Ectodermal cell (in vitro differentiated cells): ENCODE data around the gene GLT1D1.

Source experiments
- H3K27ac ChIP-seq: 2 replicates; pipeline ENCODE4 v1.7.0; 2013; ENCODE audit warnings: mild to moderate bottlenecking, low read depth, low read length; ENCODE audit not compliant: insufficient read depth, poor library complexity, severe bottlenecking
- H3K27me3 ChIP-seq: 2 replicates; pipeline ENCODE4 v1.7.0; 2013; ENCODE audit warnings: mild to moderate bottlenecking, low read length; ENCODE audit not compliant: insufficient read depth, control insufficient read depth, poor library complexity, severe bottlenecking
- H3K36me3 ChIP-seq: one replicate; pipeline ENCODE4 v1.7.0; 2013; ENCODE audit warnings: low read length; ENCODE audit not compliant: control insufficient read depth, insufficient read depth
- H3K4me1 ChIP-seq: one replicate; pipeline ENCODE4 v1.7.0; 2013; ENCODE audit warnings: low read length; ENCODE audit not compliant: control insufficient read depth, insufficient read depth
- H3K4me3 ChIP-seq: 2 replicates; pipeline ENCODE4 v1.7.0; 2013; ENCODE audit warnings: low read depth, low read length, control low read depth; ENCODE audit not compliant: insufficient read depth
- H3K9me3 ChIP-seq: 2 replicates; pipeline ENCODE4 v1.7.0; 2013; ENCODE audit warnings: mild to moderate bottlenecking, low read length, moderate library complexity; ENCODE audit not compliant: control insufficient read depth
- WGBS, 2 experiments: methylation state at CpG; one replicate each; pipeline ENCODE4 v1.1.7; 2013; ENCODE audit warnings: missing lambda C conversion rate in 2 of 2; 5-methylcytosine and 5-hydroxymethylcytosine counted together

Gene GLT1D1

GRCh38 chr12:128974881-128975280 is 121.6 kb downstream of the GLT1D1 start:
- Histone ChIP-seq H3K4me1 (peaks cover 17% of the 10 kb centered on the region), H3K36me3 (no peaks in the 10 kb centered on the region), H3K9me3 (no peaks in the 10 kb centered on the region), H3K4me3 (no peak overlapping the region), H3K27me3 (peaks cover 15% of the 10 kb centered on the region), H3K27ac (no peak overlapping the region)
- 77 to 83% methylated on average over 11 of the region's 11 CpGs for WGBS, 2 experiments

GRCh38 chr12:128976120-128976738 is 123.0 kb downstream of the GLT1D1 start:
- no peaks in the 10 kb centered on the region for H3K36me3 ChIP-seq
- WGBS, 2 experiments: 24 to 29% methylated on average over 21 to 22 of the region's 22 CpGs
- H3K4me3 ChIP-seq: no peak overlapping the region
- peaks cover 9% of the 10 kb centered on the region for H3K4me1 ChIP-seq
- H3K27ac ChIP-seq: no peak overlapping the region
- peaks cover 1% of the 10 kb centered on the region for H3K27me3 ChIP-seq
- H3K9me3 ChIP-seq: no peaks in the 10 kb centered on the region

- Histone ChIP-seq H3K27me3 (no peaks in the 10 kb centered on the region), H3K36me3 (no peaks in the 10 kb centered on the region), H3K4me1 (peaks cover 3% of the 10 kb centered on the region), H3K4me3 (no peak overlapping the region), H3K9me3 (no peaks in the 10 kb centered on the region), H3K27ac (no peak overlapping the region)
- 94 to 97% methylated on average over 6 of the region's 6 CpGs for WGBS, 2 experiments
Observed at GRCh38 chr12:128977441-128977840, 124.2 kb downstream of the GLT1D1 start.

- Histone ChIP-seq H3K4me3 (no peak overlapping the region), H3K36me3 (no peaks in the 10 kb centered on the region), H3K4me1 (peaks cover 3% of the 10 kb centered on the region), H3K27me3 (no peaks in the 10 kb centered on the region), H3K9me3 (no peaks in the 10 kb centered on the region), H3K27ac (no peak overlapping the region)
- WGBS, 2 experiments: 91% methylated on average over 14 of the region's 14 CpGs
Observed at GRCh38 chr12:128978067-128978466, 124.8 kb downstream of the GLT1D1 start.

GRCh38 chr12:128980623-128981022 is 127.3 kb downstream of the GLT1D1 start:
- H3K27ac ChIP-seq: no peak overlapping the region
- H3K36me3 ChIP-seq: no peaks in the 10 kb centered on the region
- no peak overlapping the region for H3K4me3 ChIP-seq
- no peaks in the 10 kb centered on the region for H3K27me3 ChIP-seq
- 90 to 91% methylated on average over 15 of the region's 15 CpGs for WGBS, 2 experiments
- no peaks in the 10 kb centered on the region for H3K9me3 ChIP-seq
- H3K4me1 ChIP-seq: peaks cover 5% of the 10 kb centered on the region

GRCh38 chr12:128981971-128982533 is 128.8 kb downstream of the GLT1D1 start:
- H3K4me3 ChIP-seq: no peak overlapping the region

GRCh38 chr12:128982933-128983332 is 129.7 kb downstream of the GLT1D1 start:
- peaks cover 5% of the 10 kb centered on the region for H3K4me1 ChIP-seq
- WGBS, 2 experiments: 86 to 90% methylated on average over 9 of the region's 9 CpGs
- no peak overlapping the region for H3K27ac ChIP-seq
- no peaks in the 10 kb centered on the region for H3K9me3 ChIP-seq
- H3K4me3 ChIP-seq: no peak overlapping the region
- no peaks in the 10 kb centered on the region for H3K36me3 ChIP-seq
- no peaks in the 10 kb centered on the region for H3K27me3 ChIP-seq

More at GRCh38 chr12:128981971-128982533, 128.8 kb downstream of the GLT1D1 start:
- H3K9me3 ChIP-seq: no peaks in the 10 kb centered on the region
- peak overlapping the region; percentile 47 for H3K27ac ChIP-seq
- WGBS, 2 experiments: 23 to 24% methylated on average over 8 of the region's 8 CpGs
- no peaks in the 10 kb centered on the region for H3K27me3 ChIP-seq
- no peaks in the 10 kb centered on the region for H3K36me3 ChIP-seq
- H3K4me1 ChIP-seq: peaks cover 5% of the 10 kb centered on the region

GRCh38 chr12:128983371-128983770 is 130.1 kb downstream of the GLT1D1 start:
- H3K4me3 ChIP-seq: no peak overlapping the region
- peaks cover 5% of the 10 kb centered on the region for H3K4me1 ChIP-seq
- WGBS, 2 experiments: 75 to 81% methylated on average over 13 to 14 of the region's 14 CpGs
- no peaks in the 10 kb centered on the region for H3K36me3 ChIP-seq
- no peaks in the 10 kb centered on the region for H3K9me3 ChIP-seq
- no peaks in the 10 kb centered on the region for H3K27me3 ChIP-seq
- H3K27ac ChIP-seq: no peak overlapping the region

GRCh38 chr12:128986957-128987356 is 133.7 kb downstream of the GLT1D1 start:
- Histone ChIP-seq H3K9me3 (no peaks in the 10 kb centered on the region), H3K36me3 (no peaks in the 10 kb centered on the region), H3K27me3 (no peaks in the 10 kb centered on the region), H3K27ac (no peak overlapping the region), H3K4me3 (no peak overlapping the region), H3K4me1 (peaks cover 5% of the 10 kb centered on the region)
- WGBS, 2 experiments: 88 to 93% methylated on average over 5 to 8 of the region's 10 CpGs

- 86 to 97% methylated on average over 1 of the region's 1 CpG for WGBS, 2 experiments
- no peak overlapping the region for H3K4me3 ChIP-seq
- H3K36me3 ChIP-seq: no peaks in the 10 kb centered on the region
- no peaks in the 10 kb centered on the region for H3K27me3 ChIP-seq
- no peak overlapping the region for H3K27ac ChIP-seq
- no peaks in the 10 kb centered on the region for H3K9me3 ChIP-seq
- H3K4me1 ChIP-seq: no peaks in the 10 kb centered on the region
Observed at GRCh38 chr12:128989287-128989686, 136.0 kb downstream of the GLT1D1 start.
